Endothelial cell of hepatic sinusoid (primary cell): ENCODE data around the gene SMPD1.

Experiments
- in situ Hi-C: cut with HindIII; loops from 2 replicates; pipeline ENCODE4 v1.10.0; 2017; ENCODE audit warnings: low sequenced_read_pairs

The SMPD1 gene

DNA sequence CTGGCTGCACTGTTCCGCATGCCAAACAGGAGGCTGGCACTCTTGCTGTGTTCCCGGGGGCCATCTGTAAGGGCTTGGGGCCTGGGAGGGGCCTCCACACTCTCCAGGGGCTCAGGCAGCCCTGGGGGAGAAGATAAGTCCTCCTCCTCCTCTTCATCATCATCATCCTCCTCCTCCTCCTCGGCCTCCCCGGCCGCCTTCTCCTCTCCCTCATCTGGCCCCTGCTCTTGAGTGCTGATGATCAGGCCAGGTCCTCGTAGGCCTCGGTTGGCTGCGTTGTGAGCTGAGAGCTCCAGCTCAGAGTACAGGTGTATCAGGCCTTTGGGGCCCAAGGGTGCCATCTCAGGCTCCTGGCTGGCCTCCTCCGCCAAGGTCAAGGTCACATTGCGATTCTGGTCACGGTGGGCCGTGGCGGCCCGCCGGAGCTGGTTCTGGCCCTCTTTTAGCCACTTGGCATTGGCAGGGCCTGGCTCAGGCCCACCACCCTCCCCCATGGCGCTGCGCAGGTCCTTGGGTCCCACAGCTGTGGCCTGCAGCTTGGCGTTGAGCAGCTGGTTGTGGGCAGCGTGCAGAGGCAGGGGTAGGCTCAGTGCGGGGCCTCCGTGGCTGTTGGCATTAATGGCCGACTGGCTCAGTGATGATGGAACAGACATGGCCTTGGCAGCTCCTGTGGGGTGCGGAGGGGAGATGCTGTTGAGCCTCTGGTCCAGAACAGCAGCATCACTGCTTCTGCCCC lies 20.6 kb downstream of the SMPD1 start:
- in situ Hi-C loops, result no loop called here

DNA sequence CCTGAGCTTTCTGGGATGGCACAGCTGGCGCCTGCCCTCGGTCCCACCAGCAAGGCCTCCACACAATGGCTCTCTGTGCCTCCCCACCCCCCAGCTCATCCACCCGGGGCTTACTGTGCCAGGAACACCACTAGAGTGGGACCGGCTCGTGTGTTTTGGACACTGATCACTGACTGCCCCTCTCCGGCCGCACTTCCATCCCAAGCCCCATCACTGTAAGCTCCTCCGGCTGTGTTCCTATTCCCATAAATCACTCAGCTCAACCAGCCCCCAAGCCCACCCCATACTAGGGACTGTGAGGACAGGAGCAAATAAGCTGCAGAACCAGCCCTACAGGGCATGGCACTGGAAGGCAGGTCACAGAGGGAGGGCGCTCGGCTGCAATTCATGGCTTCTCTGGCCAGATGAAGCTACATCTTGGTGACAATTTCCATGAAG lies 21.3 kb downstream of the SMPD1 start:
- in situ Hi-C loops, result no loop called here

DNA sequence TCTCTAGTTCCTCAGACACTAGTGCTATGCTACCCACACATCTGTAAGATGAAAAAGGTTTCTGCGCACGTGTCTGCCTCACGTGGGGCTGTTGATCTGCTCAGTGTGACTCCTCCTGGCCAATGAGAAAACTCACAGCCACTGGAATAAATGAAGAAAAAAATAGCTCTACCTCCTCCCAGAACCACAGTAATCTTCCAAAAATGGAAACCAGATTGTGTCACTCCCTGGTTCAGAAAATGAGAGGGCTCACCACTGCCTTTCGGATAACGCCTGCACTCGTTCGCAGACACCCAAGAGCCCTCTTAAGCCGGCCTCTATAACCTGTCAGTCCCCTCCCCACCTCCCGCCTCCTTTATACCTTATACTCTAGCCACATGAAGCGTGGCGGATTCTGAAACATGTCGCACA lies 23.5 kb downstream of the SMPD1 start:
- in situ Hi-C loops, result no loop called here

- in situ Hi-C loops, result no loop called here
These were observed 24.6 kb downstream of the SMPD1 start for GRCh38 chr11:6414874-6415328.

- in situ Hi-C loops, result no loop called here
These were observed 25.5 kb downstream of the SMPD1 start for GRCh38 chr11:6415797-6416196.

GRCh38 chr11:6417907-6418556 lies 27.8 kb downstream of the SMPD1 start:
- in situ Hi-C loops, result no loop called here

DNA sequence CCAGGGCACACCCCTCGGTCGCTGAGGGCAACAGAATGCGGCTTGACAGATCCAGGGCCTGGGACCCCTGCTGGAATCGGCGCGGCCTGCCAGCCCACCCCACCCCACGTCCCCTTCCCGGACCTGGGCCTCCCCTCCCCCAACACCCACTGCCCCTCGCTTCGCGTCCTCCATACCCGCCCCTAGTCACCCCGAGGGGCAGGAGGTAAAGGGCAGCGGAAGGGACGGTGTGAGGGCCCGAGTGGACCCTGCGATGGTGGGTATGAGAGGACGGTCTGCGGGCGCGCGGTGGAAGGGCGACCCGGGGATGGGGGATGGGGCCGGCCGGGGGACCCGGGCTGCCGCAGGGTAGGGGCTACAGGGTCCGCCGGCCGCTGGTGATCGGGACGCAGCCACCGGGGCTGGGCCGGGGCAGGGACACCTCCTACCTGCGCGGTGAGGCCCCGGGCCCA lies 28.3 kb downstream of the SMPD1 start:
- in situ Hi-C loops, result no loop called here

- in situ Hi-C loops, result no loop called here
These were observed 28.8 kb downstream of the SMPD1 start, which contains the start of gene APBB1 for GRCh38 chr11:6419009-6419631. Gene APBB1 (minus strand): TSS chr11:6419094. CDS start chr11:6411347, 7,747 bp downstream.

DNA sequence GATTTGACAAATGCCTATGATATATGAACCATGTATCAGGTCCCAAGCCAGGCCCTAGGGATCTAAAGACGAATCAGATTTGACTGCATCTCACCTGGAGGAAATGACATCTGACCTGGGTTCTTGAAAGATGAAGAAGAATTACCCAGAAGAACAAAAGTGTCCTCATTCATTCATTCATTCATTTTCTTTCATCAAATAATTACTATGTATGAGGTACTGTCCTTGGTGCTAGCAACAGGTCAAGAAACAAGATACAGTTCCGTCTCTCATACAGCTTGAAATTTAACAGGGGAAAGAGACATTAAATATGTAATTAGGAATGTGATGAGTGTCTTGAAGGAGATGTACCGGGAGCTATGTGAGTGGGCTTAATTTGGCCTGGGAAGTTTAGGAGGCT lies 30.4 kb downstream of the SMPD1 start:
- in situ Hi-C loops, result no loop called here

DNA sequence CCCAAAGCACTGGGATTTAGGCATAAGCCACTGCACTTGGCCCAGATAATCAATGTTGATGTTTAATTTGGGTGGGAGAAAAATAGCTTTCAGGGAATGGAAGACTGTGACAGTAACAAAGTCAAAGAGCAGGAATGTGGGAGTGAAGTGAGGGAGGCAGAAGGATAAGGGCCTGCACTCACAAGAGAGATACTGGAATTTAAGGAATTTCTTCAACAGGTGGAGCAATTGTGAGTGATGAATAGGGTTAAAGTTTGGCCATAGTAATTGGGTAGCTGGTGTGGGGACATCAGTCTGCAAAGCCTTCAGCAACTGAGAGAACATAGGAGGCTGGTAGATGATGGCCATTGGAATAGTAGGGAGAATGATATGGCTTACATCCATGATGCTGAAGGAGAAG lies 37.2 kb downstream of the SMPD1 start:
- in situ Hi-C loops, result no loop called here

GRCh38 chr11:6431861-6432260 lies 41.6 kb downstream of the SMPD1 start:
- in situ Hi-C loops, result no loop called here

DNA sequence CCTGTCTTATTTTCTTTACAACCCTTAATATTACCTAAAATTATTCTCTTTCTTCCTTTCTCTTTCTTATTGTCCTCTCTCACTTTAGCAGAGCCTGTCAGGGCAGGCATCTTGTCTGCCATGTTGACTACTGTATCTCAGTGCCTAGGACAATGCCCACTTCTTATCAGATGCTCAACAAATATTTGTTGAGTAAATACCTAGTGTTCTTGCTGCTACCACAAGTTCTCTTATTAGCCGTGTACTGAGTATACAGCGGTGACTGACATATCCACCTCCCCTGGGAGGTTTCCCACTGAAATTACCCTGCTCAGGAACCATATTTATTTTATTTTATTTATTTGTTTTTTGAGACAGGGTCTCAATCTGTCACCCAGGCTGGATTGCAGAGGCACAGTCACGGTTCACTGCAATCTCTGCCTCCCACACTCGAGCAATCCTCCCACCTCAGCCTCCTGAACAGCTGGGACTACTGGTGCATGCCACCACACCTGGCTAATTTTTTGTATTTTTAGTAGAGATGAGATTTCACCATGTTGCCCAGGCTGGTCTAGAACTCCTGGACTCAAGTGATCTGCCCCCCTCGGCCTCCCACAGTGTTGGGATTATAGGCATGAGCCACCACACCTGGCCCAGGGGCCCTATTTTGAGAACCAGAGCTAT lies 43.9 kb downstream of the SMPD1 start:
- in situ Hi-C loops, result no loop called here

GRCh38 chr11:6437423-6437822 lies 47.1 kb downstream of the SMPD1 start:
- in situ Hi-C loops, result no loop called here

GRCh38 chr11:6437993-6438392 lies 47.7 kb downstream of the SMPD1 start:
- in situ Hi-C loops, result no loop called here

- in situ Hi-C loops, result no loop called here
These were observed 48.8 kb downstream of the SMPD1 start for GRCh38 chr11:6438979-6439571.

GRCh38 chr11:6440906-6441358 lies 50.7 kb downstream of the SMPD1 start, which contains the start of gene HPX:
Gene HPX (minus strand): TSS chr11:6440987. CDS start chr11:6440963, 24 bp downstream.
- in situ Hi-C loops, result loop anchor here (5.0 kb wide), 1 partner anchor 54 kb away; no protein-coding TSS in a partner anchor

DNA sequence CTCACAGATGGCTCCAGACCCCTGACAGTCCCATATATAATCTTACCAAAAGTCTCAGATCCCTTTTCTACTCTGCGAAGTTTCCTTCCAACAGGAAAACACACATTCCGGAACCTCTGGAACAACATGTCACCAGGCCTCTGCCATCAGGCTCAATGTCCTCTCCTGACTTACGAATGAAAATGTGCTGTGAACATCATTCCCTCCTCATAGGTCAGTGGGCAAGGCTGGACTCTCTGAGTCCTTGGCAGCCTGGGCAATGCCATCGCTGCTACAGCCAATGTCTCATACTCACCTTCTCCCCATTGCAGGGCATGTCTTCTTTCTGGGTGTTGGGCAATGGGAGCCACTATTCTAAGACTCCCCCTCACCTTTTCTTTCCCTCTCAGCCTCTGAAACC lies 52.2 kb downstream of the SMPD1 start:
- in situ Hi-C loops, result loop anchor here (5.0 kb wide), 1 partner anchor 55 kb away; no protein-coding TSS in a partner anchor

GRCh38 chr11:6443269-6444003 lies 53.2 kb downstream of the SMPD1 start:
- in situ Hi-C loops, result loop anchor here (5.0 kb wide), 1 partner anchor 56 kb away; no protein-coding TSS in a partner anchor
